Fibroblast of mammary gland (primary cell): ENCODE measurements around the gene SLC7A1.

Source experiments
- DNase-seq: peaks from one replicate; pipeline ENCODE4 v3.0.0-alpha.2; 2010; ENCODE audit warnings: low read depth
- H3K4me3 ChIP-seq: 2 replicates; pipeline ENCODE4 v1.5.1; 2011; ENCODE audit warnings: low read depth, mild to moderate bottlenecking, low read length, moderate library complexity; ENCODE audit not compliant: control insufficient read depth
- TF ChIP-seq, protein P1 (sequence below): conservative IDR thresholded peaks from 2 replicates; pipeline ENCODE4 v1.5.1; 2011; ENCODE audit warnings: low read depth, low read length, inconsistent platforms; ENCODE audit not compliant: control insufficient read depth, insufficient read depth

SLC7A1 gene

DNA sequence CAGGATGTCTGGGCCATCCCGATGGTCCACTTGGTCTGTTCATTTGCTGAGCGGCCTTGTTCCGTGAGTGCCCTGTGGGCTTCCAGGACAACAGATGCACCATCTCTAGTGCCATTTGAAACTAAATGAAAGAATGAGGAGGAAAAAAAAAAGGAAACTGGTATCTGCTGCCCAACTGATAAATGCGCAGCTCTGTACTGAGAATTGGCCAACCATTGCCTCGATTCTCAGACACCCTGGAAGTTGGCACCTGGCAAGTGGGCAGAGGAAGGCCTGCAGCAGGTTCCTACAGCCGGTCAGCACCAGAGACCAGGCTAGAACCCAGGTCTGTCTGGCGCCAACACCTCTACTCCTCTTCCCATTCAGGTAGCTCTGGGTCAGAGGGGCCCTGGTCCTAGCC is 18.9 kb downstream of the SLC7A1 start:
- no peak for DNase-seq
- H3K4me3 ChIP-seq, result no peak overlapping the region
- TF ChIP-seq, protein P1, sequence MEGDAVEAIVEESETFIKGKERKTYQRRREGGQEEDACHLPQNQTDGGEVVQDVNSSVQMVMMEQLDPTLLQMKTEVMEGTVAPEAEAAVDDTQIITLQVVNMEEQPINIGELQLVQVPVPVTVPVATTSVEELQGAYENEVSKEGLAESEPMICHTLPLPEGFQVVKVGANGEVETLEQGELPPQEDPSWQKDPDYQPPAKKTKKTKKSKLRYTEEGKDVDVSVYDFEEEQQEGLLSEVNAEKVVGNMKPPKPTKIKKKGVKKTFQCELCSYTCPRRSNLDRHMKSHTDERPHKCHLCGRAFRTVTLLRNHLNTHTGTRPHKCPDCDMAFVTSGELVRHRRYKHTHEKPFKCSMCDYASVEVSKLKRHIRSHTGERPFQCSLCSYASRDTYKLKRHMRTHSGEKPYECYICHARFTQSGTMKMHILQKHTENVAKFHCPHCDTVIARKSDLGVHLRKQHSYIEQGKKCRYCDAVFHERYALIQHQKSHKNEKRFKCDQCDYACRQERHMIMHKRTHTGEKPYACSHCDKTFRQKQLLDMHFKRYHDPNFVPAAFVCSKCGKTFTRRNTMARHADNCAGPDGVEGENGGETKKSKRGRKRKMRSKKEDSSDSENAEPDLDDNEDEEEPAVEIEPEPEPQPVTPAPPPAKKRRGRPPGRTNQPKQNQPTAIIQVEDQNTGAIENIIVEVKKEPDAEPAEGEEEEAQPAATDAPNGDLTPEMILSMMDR, result no peak

DNA sequence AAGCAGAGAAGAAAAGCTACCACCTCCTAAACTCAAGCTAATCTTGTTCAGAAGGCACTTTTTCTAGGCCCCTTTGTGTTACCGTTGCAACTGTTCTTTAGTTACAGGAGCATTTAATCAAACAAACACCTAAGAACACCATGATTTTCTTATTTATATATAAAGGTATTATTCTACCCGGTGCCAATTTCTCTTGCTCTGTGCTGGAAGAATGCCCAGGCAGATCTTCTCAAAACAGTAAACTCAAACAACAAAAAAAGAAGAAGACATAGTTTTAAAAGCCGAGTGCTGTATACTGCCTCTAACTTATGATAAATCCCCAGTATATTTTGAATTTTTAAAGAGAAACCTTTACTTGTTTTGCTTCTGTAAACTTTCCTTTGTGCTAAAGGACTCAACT is 20.4 kb downstream of the SLC7A1 start:
- DNase-seq, result no peak
- TF ChIP-seq, protein P1, result no peak
- no peak overlapping the region for H3K4me3 ChIP-seq

GRCh38 chr13:29573190-29573589 is 22.3 kb downstream of the SLC7A1 start:
- peak; percentile 60 for DNase-seq
- TF ChIP-seq, protein P1, result no peak

DNA sequence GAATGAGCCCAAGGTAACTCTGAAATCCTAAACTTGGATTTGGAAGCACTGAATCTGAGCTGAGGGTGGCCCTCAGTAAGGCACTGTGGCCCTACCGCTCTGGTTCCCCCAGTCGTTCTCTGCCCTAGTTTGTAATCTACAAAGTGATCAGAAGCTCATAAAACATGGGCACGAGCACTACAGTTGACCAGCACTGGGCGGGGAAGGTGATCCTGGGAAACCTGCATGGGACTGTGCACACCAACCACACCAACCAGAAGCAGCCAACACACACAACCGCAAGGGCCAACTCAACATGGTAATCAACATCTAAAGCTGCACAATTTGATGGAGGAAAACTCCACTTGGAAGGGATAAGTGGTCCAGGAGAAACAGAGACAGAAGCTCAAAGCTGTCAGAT is 22.9 kb downstream of the SLC7A1 start:
- TF ChIP-seq, protein P1, result no peak
- H3K4me3 ChIP-seq, result no peak overlapping the region
- no peak for DNase-seq

More at GRCh38 chr13:29573190-29573589, 22.3 kb downstream of the SLC7A1 start:
- H3K4me3 ChIP-seq, result no peak overlapping the region

- no peak overlapping the region for H3K4me3 ChIP-seq
- DNase-seq, result no peak
- TF ChIP-seq, protein P1, result no peak
Observed at GRCh38 chr13:29571876-29572570, 23.5 kb downstream of the SLC7A1 start.

DNA sequence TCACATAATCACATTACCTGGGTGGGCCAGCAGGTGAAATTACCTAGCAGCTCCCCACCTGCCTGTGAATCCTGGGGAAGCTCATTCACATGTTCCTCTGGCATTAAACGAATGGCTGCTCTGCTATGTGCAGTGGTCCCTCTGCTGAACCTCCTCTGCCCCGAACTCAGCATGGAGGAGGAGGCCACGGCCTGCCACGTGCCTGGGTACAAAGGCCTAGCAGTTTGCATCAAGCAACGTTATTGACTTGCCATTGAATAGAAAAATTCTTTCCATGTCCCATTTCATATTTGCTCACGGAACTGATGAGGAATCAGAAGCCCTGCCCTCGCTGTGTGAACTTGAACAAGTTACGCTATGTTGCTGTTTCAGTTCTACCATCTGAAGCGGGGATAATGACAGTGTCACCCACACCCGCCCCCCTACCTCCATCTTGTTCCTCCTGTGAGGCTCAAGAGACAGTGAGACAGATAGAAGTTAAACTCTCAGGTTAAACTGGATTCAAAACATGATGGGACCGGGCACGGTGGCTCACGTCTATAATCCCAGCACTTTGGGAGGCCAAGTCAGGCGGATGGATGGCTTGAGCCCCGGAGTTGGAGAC is 25.3 kb downstream of the SLC7A1 start:
- no peak overlapping the region for H3K4me3 ChIP-seq
- TF ChIP-seq, protein P1, result no peak
- no peak for DNase-seq
